ENCODE data around the gene ERGIC1. TPM values are rescaled to one million over a fixed set of nuclear protein-coding genes. Genes with fewer than 3 reads are reported as not detected.

ERGIC1 gene
- total and polyA plus RNA-seq, 9 donors, result 41.7 to 147 (median 92.3) TPM

GRCh38 chr5:172943283-172943841 is 109.3 kb downstream of the ERGIC1 start:
- intact Hi-C loops (cut with DNase I), result loop anchor here in 2 of 4 donors (5.0 to 10.0 kb wide), 2 partner anchors 461 to 479 kb away; no protein-coding TSS in a partner anchor
- H3K27me3 ChIP-seq, result no peaks in the 10 kb centered on the region
- WGBS, 3 donors, result 23 to 28% (median 25%) methylated on average over 18 of the region's 18 CpGs
- H3K9me3 ChIP-seq, result no peaks in the 10 kb centered on the region
- TF ChIP-seq POLR2A (IDR thresholded peaks at IDR 0.05) (no peak), CTCF (IDR thresholded peaks at IDR 0.05) (no peak), EP300 (IDR thresholded peaks at IDR 0.05) (no peak)
- H3K36me3 ChIP-seq, result no peaks in the 10 kb centered on the region
- no peaks in the 10 kb centered on the region for H3K4me1 ChIP-seq (ENCODE audit: insufficient read depth)
- H3K27ac ChIP-seq, result no peak overlapping the region
- no peak overlapping the region for H3K4me3 ChIP-seq
- DNase-seq, result peak; percentile 32 to 62 (median 51)

- TF ChIP-seq EP300 (IDR thresholded peaks at IDR 0.05) (no peak), POLR2A (IDR thresholded peaks at IDR 0.05) (no peak), CTCF (IDR thresholded peaks at IDR 0.05) (no peak)
- Histone ChIP-seq H3K4me1 (ENCODE audit: insufficient read depth) (no peaks in the 10 kb centered on the region), H3K9me3 (no peaks in the 10 kb centered on the region), H3K36me3 (no peaks in the 10 kb centered on the region), H3K4me3 (no peak overlapping the region), H3K27ac (no peak overlapping the region), H3K27me3 (no peaks in the 10 kb centered on the region)
- intact Hi-C loops (cut with DNase I), result loop anchor here in 2 of 4 donors (5.0 to 10.0 kb wide), 2 partner anchors 462 to 479 kb away; no protein-coding TSS in a partner anchor
- peak in 2 of 5 donors; percentile 13 to 25 for DNase-seq
- 79 to 86% (median 82%) methylated on average over 8 of the region's 8 CpGs for WGBS, 3 donors
These were observed 109.9 kb downstream of the ERGIC1 start for GRCh38 chr5:172943906-172944305.

DNA sequence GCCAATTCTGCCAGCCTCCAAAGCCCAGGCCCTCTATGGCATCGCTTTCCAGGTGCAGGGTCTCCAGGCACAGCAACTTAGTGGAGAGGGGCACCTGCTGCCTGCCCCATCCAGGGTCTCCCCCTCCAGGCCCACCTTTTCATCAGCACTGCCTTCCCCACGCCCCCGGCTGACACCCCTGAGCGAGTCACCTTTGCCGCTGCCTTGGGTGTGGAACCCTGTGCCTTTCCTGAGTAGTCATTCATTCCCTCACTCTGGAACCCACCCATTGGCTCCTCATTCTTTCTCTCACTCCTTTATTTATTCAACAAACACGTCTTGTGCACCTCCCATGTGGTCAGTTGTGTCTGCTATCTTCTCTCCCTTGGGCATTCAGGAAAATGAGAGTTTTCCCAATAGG is 110.7 kb downstream of the ERGIC1 start:
- no peak overlapping the region for H3K27ac ChIP-seq
- intact Hi-C loops (cut with DNase I), result loop anchor here in 2 of 4 donors (5.0 to 10.0 kb wide), 2 partner anchors 462 to 480 kb away; no protein-coding TSS in a partner anchor

DNA sequence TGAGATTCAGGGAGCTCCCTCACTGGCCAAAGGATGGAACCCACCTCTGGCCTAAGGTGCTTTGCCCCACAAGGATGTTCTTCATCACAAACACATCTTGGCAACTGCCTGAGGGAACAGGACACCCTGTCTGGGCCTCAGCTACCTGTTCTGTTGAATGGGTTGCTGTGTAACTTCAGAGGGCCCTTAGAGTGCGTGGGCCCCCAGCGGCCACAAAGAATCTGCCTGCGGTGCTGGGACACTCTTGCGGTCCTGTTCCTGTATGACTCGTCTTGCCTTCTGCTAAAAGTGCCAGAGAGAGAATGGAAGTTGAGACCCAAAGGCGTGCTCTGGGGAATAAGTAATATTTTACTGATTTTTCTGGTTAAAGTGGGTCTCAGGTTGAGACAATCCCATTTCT is 111.1 kb downstream of the ERGIC1 start:
- DNase-seq, result peak in 2 of 5 donors; percentile 5 to 17
- no peak overlapping the region for H3K27ac ChIP-seq
- 94 to 97% (median 96%) methylated on average over 6 of the region's 6 CpGs for WGBS, 3 donors
- H3K4me1 ChIP-seq (ENCODE audit: insufficient read depth), result no peaks in the 10 kb centered on the region
- intact Hi-C loops (cut with DNase I), result loop anchor here in 1 of 4 donors (10.0 kb wide), 1 partner anchor 480 kb away; no protein-coding TSS in a partner anchor
- no peak for TF ChIP-seq CTCF (IDR thresholded peaks at IDR 0.05)
- TF ChIP-seq POLR2A (IDR thresholded peaks at IDR 0.05), result no peak
- no peak for TF ChIP-seq EP300 (IDR thresholded peaks at IDR 0.05)
- no peaks in the 10 kb centered on the region for H3K36me3 ChIP-seq
- no peaks in the 10 kb centered on the region for H3K9me3 ChIP-seq
- no peak overlapping the region for H3K4me3 ChIP-seq
- H3K27me3 ChIP-seq, result no peaks in the 10 kb centered on the region

More for the DNA sequence above, 110.7 kb downstream of the ERGIC1 start:
- no peak overlapping the region for H3K4me3 ChIP-seq
- DNase-seq, result peak in 2 of 5 donors; percentile 20 to 29
- H3K9me3 ChIP-seq, result no peaks in the 10 kb centered on the region
- no peaks in the 10 kb centered on the region for H3K27me3 ChIP-seq
- WGBS, 3 donors, result 80 to 94% (median 91%) methylated on average over 6 of the region's 6 CpGs
- H3K4me1 ChIP-seq (ENCODE audit: insufficient read depth), result no peaks in the 10 kb centered on the region
- TF ChIP-seq CTCF (IDR thresholded peaks at IDR 0.05), result no peak
- TF ChIP-seq POLR2A (IDR thresholded peaks at IDR 0.05), result no peak
- TF ChIP-seq EP300 (IDR thresholded peaks at IDR 0.05), result no peak
- no peaks in the 10 kb centered on the region for H3K36me3 ChIP-seq

Measured in ovary (tissue), 9 donors.